ENCODE measurements around the gene RXRA. TPM values are rescaled to one million over a fixed set of nuclear protein-coding genes. Genes with fewer than 3 reads are reported as not detected.

The RXRA gene
- total and polyA plus RNA-seq, 4 donors, result 41.5 to 116 (median 74.1) TPM

GRCh38 chr9:134347996-134348395 lies 21.7 kb downstream of the RXRA start:
- Histone ChIP-seq H3K27ac (ENCODE audit: low read depth in 1 of 2, low read length in 2 of 2) (peak overlapping the region; percentile 49 to 61), H3K9ac (ENCODE audit: low read depth in 1 of 2, low read length in 2 of 2) (no peak overlapping the region)
- no peak for DNase-seq (ENCODE audit: low spot score)

GRCh38 chr9:134348404-134349155 lies 22.3 kb downstream of the RXRA start:
- Histone ChIP-seq H3K4me1 (ENCODE audit: control insufficient read depth in 4 of 4, insufficient read depth in 4 of 4, low read length in 3 of 4) (peaks cover 66 to 100% (median 95%) of the 10 kb centered on the region in 4 donors), H3K36me3 (ENCODE audit: control insufficient read depth in 4 of 4, insufficient read depth in 3 of 4, low read depth in 1 of 4, low read length in 3 of 4) (no peaks in the 10 kb centered on the region)
- TF ChIP-seq ATF3 (IDR thresholded peaks at IDR 0.05) (no peak), HNF4G (IDR thresholded peaks at IDR 0.05) (no peak), NR2F2 (IDR thresholded peaks at IDR 0.05) (no peak), GABPA (IDR thresholded peaks at IDR 0.05 in 1 of 2, conservative IDR thresholded peaks at IDR 0.05 in 1 of 2) (no peak), ZBTB33 (IDR thresholded peaks at IDR 0.05) (no peak), MAX (IDR thresholded peaks at IDR 0.05) (no peak)

More at GRCh38 chr9:134347996-134348395, 21.7 kb downstream of the RXRA start:
- H3K36me3 ChIP-seq (ENCODE audit: control insufficient read depth in 4 of 4, insufficient read depth in 3 of 4, low read depth in 1 of 4, low read length in 3 of 4), result no peaks in the 10 kb centered on the region
- TF ChIP-seq JUND (IDR thresholded peaks at IDR 0.05) (no peak), SP1 (IDR thresholded peaks at IDR 0.05) (no peak), REST (IDR thresholded peaks at IDR 0.05) (no peak), FOXA1 (IDR thresholded peaks at IDR 0.05) (no peak), RXRA (IDR thresholded peaks at IDR 0.05) (no peak), HNF4A (conservative IDR thresholded peaks at IDR 0.05) (no peak), FOXA2 (IDR thresholded peaks at IDR 0.05) (no peak)
- H3K4me3 ChIP-seq (ENCODE audit: low read depth in 1 of 3, low read length in 3 of 3), result no peak overlapping the region
- H3K27me3 ChIP-seq (ENCODE audit: control insufficient read depth in 4 of 4, insufficient read depth in 4 of 4, low read length in 3 of 4), result no peaks in the 10 kb centered on the region
- no peaks in the 10 kb centered on the region for H3K9me3 ChIP-seq (ENCODE audit: control insufficient read depth in 4 of 4, low read length in 3 of 4)
- H3K4me1 ChIP-seq (ENCODE audit: control insufficient read depth in 4 of 4, insufficient read depth in 4 of 4, low read length in 3 of 4), result peaks cover 64 to 100% (median 95%) of the 10 kb centered on the region in 4 donors
- 82% methylated on average over 10 of the region's 10 CpGs for WGBS

More at GRCh38 chr9:134348404-134349155, 22.3 kb downstream of the RXRA start:
- 54% methylated on average over 30 of the region's 30 CpGs for WGBS
- no peak for DNase-seq (ENCODE audit: low spot score)
- H3K4me3 ChIP-seq (ENCODE audit: low read depth in 1 of 3, low read length in 3 of 3), result no peak overlapping the region
- no peak overlapping the region for H3K9ac ChIP-seq (ENCODE audit: low read depth in 1 of 2, low read length in 2 of 2)
- no peaks in the 10 kb centered on the region for H3K27me3 ChIP-seq (ENCODE audit: control insufficient read depth in 4 of 4, insufficient read depth in 4 of 4, low read length in 3 of 4)
- H3K27ac ChIP-seq (ENCODE audit: low read depth in 1 of 2, low read length in 2 of 2), result peak overlapping the region; percentile 49 to 61
- no peaks in the 10 kb centered on the region for H3K9me3 ChIP-seq (ENCODE audit: control insufficient read depth in 4 of 4, low read length in 3 of 4)
